Activated CD4-positive, alpha-beta T cell treated with anti-CD3 and anti-CD28 coated beads, Interleukin-2, Interleukin-6, amounts not matched to agents 100 ng/mL and 50 ng/mL, durations not matched to agents 16 hours and 8 hours (primary cell): ENCODE data around the gene TRAPPC12.
"Not testable (repeated sequence)": the region's sequence is repeated elsewhere in the genome, so short reads cannot be mapped to it uniquely, and the experiment has no call there.

ENCODE experiments used
- DNase-seq: peaks from one replicate; pipeline ENCODE4 v3.0.0-alpha.2; 2020

Gene TRAPPC12

DNA sequence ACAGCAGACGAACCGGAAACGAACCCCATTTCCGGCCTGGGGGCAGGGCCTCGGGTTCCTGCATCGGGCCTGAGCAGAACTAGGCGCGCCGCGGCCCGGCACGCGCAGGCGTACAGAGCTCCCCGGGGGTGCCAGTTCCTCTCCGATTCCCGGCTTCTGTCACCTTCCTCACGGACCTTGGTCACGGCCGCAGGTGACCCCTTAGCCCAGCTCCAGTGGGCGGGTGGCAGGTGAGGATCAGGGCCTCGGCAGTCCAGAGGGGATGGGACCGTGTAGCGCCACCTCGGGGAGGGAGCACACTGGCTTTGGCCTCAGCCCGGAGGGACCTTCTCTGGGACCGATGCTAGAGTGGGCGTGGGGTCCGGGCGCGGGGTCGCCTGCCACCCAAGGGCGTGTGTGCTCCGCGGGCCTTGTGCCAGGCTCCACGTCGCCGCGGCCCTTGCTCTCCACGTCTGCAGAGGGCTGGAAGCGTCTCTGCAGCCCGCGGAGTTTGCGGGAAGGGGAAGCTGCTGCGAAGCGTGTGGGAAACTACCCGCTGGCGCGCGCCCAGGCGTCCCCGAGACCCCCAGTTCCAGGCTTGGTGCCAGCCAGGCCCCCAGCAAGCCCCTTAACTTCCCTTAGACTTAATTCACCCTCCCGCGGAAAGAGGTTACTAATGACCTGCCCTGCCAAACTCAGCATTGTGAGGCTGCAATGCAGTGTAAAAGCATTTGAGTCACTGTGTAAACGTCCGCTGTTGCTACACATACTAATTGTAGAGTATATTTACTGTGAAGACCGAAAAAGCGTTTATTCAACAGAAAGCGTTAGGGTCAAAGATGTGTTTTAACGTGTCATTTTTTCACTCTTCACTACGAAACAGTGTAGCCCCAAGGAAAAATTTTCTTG lies at the start of gene TRAPPC12:
Gene TRAPPC12, plus strand, starts transcription at position 48 of the 888 bp plus-strand sequence. CDS start 7,930 bp downstream, outside the sequence.
- peak; percentile 96 for DNase-seq

DNA sequence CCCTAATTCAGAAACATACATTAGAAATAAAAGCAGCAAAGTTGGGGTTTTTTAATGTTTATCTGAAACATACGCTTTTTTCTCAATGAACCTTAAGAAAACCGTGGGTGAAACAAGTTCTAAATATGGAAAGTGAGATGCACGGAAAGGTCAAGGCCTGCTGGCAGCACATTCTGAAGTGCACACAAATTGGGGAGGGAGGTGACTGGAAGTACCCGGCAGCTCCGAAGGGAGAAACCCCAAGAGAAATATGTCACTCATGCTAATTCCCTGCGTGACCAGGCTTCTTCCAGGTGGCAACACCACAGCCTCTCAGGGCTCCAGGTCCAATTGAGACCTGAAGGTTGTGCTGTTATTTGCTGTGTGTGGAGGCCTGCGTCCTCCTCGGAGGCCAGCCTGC lies 47.4 kb upstream of the TRAPPC12 start:
- no peak for DNase-seq

DNA sequence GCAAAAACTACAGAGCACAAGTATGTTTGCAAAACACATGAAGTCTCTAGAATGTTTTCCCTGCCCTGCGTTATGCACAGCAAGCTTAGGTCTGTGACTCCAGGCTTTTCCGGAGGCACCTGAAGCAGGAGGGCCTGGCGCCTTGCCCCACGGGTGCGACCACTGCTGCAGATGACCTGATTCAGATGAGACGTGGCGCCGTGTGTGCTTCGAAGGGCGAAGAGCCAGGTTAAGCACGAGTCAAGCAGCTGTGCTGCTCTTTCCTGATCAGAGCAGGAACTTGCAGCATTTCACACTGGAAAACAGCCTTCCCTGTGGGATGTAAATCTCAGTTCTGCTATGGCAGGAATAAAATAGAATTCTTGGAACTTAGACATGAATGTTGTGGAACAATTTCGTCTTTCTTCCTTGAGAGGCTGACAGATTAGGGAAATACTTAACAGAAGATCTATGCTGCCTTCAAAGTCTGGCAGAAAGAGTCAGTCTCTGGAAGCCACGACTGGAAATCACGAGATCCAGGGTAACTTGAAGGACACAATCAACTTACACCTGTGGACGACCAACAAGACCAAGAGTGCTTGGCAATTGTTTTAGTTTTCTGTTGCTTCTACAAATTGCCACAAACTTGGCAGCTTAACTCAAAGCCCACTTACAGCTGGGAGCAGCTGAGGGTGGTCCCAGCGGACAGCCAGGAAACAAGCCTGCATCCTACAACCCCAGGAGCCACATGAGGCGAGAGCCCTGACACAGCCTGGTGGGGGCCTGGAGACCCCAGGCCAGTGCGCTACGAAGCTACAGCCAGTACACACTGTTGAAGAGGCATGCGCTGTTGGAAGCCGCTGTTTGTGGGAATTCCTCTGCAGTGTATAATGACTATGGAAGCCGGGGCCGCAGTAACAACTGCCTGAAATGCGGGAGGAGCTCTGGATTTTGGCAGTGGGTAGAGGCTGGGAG lies 44.8 kb upstream of the TRAPPC12 start:
- no peak for DNase-seq

DNA sequence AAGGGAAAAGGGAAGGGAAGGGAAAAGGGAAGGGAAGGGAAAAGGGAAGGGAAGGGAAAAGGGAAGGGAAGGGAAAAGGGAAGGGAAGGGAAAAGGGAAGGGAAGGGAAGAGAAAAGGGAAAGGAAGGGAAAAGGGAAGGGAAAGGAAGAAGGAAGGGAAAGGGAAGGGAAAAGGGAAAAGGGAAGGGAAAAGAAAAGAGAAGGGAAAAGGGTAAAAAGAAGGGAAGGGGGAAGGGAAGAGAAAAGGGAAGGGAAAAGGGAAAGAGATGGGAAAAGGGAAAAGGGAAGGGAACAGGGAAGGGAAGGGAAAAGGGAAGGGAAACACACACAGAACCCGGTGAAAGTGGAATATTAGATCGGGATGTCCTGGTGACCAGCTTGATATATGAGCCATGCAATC lies 42.6 kb upstream of the TRAPPC12 start:
- no peak for DNase-seq

DNA sequence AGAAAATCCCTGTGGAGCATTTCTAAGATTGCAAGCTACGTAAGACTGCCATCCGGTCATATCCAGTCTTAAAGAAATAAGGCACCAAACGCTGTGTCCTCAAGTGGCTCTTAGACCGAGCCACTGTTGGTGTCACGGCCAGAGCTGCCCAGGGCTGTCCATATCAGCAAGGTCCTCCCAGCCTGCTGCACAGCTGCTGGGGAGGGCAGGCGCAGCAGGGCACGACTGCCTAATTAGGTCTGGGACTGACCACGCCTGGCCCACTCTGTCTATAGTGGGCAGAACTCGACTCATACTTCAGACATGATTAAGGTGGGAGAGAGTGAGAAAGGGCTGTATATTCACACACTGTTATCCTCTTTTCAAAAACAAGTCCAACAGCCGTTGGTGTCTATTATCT lies 41.2 kb upstream of the TRAPPC12 start:
- DNase-seq: no peak

DNA sequence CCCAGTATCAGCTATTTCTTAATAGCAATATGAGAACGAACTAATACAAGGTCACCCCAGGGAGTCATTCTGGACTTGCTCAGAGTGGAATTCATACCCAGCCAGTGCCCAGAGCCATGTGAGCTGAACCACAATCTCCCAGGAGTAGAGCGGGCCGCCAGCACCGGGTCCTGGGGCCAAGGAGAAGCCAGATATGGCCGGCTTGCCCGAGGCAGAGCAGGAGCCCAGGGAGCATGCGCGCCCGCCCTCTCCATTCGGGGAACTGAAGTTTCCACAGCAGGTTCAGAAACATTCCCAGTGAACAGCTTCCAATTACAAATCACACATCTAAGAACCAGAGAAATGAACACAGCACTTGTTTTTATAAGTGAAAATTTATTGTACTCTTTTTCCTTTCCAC lies 39.4 kb upstream of the TRAPPC12 start:
- DNase-seq: no peak

DNA sequence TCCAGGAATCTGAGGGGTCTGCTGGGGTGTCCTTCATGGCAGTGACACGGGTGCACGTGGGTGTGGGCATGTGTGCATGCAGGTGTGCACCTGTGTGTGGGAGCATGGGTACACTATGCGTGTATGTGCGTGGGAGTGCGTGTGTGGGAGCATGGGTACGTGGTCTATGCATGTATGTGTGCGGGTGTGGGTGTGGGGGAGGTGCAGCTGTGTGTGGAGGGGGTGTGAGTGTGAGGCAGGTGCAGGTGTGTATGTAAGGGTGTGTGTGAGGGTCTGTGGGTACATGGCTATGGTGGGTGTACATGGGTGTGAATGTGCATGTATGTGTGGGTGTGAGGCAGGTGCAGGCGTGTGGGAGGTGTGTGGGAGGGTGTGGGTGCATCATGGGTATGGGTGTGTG lies 38.2 kb upstream of the TRAPPC12 start:
- no peak for DNase-seq

DNA sequence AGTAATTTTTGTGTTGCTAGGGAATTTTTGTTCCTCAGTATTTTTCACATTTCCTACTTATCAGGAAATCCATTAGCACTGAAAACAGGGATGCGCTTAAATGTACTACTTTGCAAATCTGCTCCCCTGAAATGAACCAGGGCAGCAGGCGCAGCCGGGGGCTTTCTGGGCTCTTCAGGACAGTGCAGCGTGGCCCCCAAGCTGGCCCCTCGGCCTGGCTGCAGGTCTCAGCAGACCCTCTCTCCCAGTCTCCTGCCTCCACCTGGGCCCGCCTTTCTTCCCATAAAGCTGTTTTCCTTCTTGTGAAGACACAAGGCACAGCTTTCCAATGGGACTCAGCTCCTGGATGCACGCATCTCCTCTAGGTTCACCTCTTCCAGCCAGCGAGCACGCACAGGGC lies 37.2 kb upstream of the TRAPPC12 start:
- DNase-seq: no peak

DNA sequence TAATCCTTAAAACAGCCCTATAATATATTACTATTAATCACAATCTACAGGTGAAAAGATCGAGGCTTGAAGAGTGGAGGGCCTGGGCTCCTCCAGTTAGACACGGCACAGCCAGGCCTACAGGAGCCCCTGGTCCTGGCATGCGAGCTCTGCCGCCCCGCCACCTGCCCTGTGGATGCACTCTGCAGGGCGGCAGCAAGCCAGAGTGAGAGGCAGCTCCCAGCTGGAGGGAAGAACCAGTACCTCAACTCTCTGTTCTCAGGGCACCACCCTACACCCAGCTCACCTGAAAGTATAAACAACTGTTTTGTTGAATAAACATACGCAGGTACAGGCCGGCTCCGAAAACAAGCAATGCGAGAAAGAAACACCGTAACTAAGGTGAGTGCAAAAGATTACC lies 36.5 kb upstream of the TRAPPC12 start:
- no peak for DNase-seq

DNA sequence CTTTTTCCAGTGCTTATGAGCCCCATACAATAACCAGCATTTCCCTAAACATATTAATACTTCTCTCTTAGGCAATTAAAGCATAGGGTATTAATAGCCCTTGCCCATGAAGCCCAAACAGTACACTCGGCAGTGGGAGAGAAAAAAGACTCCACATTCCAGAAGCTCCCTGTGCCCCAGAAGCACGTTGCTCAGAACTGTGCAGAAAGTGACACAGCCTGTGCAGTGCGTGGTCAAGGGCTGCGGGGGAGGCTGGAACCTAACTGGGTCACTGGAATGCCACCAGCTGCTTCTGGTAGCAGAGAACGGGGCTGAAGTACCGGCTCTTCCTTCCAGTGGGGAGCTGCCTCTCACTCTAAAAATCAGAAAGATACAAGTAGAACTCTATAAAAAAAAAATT lies 34.6 kb upstream of the TRAPPC12 start:
- DNase-seq: no peak

DNA sequence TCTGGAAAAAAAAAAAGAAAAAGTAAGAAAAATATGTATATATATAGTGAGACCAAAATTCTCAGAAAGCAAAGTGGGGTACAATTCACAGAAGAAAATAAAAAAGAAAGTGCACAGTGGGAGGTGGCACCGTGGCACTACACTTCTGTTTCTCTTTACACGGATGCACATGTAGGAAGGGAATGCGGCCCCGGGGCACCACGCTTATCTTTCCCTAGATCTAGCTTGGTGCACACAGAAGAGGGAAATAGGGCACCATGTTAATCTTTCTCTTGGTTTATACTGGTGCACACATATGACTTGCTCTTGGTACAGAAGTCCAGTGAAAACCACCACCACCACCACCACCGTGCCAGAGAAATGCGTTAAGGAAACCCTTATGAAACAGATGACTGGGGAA lies 33.9 kb upstream of the TRAPPC12 start:
- DNase-seq: no peak

DNA sequence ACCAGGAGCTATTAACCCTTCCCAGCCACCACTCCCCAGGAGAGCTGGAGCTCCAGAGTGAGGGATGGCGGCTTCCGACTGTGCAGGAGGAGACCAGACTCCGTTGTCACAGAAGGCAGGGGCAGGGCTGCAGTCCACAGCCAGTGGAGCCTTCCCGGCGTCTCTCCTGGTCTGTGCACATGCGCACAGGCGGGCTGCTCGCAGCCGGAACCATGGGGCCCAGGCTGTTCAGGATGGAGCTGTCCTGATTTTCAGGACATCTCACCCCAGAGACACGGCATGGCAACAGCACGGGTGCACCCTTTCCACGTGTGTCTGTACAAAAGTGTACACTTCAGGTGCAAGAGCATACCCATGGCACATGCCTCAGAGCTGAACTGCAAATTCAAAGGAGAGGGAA lies 30.7 kb upstream of the TRAPPC12 start:
- no peak for DNase-seq

DNA sequence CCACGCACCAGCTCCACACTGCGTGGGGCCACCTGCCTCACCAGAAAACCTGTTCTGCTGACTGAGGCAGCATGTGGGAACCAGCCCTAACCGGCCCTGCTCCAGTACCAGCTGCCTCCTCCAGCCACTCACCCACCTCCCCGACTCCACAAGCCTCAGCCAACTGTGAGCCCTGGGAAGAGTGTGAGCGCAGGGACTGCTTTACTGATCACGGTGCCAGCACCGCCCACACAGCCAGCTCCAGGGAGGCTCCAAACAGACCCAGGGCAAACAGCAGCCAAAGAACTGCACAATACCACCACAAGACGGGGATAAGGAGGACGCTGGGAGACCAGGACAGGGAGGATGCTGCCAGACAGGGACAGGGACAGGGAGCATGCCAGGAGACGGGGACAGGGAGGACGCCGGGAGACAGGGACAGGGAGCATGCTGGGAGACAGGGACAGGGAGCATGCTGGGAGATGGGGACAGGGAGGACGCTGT lies 30.2 kb upstream of the TRAPPC12 start:
- no peak for DNase-seq

DNA sequence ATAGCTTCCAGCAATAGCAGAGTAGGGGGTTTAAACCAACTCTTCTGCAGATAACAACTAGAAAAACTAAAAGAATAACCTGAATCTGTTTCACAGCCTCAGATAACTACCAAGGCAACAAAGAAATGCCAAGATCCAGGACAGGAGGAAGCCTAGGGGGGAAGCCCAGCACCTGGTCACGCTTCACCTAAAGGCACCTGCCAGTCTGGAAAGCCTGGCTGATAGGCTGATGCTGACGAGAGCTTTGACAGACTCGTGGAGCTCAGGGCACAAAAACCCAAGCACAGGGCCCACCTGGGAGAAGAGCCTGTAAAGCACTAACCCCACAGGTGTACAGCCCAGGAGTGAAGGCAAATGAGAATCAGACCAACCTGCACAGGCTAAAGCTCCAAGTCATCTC lies 24.5 kb upstream of the TRAPPC12 start:
- DNase-seq: no peak

DNA sequence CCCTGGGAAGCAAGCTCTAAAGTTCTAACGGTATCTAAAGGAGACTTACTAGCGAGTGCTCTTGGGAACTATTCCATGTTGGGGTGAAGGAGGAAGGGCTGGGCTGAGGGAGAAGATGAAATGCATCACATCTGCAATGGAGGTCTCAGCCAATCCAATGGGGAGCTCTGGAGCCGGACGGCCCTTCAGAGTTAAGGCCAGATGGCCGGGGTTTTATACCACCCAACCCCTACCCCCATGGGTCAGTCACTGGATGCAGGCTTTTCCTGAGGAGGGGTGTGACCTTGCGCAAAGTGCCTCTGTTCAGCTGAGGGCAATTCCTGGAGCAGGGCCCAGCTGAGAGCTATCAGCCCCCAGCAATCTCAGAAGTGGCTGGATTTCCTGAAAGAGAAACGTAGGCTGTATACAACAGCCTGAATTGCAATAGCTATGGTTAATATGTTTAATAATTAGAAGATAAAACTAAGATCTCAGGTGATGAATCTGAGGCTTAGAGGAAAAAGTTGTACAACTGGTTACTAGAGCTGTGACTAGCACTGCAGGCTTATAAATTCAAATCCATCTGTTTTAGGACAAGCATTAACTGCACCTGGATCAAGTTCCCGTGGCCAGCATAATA lies 23.4 kb upstream of the TRAPPC12 start:
- DNase-seq: no peak

DNA sequence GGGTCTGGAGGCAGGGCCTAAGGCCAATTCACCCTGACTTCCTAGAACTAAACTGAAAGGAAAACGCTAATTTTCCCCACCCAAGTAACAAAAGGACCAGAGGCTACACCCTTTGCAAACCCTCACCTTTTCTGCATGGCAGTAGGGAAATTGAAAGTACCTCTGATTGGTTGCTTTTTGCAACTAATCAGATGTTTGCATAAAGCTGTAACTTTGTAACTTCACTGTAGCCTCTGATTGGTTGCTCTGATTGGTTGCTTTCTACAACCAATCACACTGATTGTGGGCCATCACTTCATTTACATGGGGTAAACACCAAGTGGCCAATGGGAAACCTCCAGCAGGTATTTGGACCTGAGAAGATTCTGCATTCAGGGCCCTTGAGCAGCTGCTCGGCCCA lies 22.7 kb upstream of the TRAPPC12 start:
- DNase-seq: no peak

DNA sequence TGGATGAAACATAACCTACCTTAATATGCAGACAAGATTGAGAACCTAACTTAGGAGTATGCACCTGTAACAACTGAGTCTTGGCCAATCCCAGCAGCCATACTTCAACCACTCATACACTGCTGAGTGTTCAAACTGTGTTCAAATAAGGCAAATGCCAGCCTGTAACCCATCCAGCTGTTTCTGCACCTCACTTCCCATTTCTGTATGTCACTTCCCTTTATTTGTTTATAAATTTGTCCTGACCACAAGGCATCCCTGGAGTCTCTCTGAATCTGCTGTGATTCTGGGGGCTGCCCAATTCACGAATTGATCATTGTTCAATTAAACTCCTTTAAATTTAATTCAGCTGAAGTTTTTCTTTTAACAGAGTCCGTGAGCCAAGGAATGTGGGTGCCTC lies 22.0 kb upstream of the TRAPPC12 start:
- not testable (repeated sequence) for DNase-seq

DNA sequence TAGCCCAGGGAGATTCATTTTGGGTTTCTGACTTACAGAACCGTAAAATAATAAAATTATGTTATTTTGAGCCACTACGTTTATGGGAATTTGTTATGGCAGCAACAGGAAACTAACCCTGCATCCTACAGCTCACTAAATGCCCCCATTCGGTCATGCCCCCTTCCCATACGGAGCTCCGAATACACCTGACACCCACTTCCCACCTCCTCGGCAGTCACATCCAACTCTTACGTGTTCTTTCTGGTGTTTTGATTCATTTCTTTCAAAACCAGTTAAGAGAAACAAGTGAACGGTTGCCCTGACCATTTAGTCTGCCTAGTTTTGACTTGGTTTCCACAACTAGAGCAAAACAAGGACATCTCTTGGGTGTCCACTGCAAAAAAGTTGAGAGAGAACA lies 21.6 kb upstream of the TRAPPC12 start:
- no peak for DNase-seq

DNA sequence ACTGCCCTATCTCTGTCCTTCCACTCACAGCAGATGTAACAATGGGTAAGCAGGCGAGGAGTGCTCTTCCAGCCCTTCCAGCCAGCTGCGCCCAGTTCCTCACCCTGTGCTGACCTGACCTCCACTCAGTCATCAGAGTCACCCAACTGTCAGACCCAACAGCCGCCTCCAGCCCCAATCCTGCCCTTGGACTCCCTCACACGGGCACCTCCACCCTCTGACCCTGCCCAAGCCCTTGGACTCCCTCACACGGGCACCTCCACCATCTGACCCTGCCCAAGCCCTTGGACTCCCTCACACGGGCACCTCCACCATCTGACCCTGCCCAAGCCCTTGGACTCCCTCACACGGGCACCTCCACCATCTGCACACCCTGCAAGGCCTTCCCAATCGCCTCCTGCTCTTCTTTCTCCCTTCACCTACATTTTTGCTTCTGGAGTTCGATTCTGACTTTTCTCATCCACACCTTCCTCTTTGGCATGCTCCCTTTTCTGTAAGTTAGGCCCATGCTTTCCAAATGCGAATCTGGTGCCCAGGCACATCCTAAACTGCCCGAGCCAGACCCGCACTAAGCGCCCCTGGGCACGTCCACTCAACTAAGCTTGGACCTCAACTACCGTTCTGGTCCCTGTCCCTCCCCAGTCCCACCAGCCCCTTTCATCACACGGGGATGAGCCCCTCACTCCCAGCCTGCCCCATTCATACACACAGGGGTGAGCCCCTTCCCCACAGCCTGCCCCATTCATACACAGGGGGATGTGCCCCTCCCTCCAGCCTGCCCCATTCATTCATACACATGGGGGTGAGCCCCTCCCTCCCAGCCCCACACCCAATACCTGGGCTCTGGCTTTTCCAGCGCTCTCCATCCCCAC lies 17.7 kb upstream of the TRAPPC12 start:
- DNase-seq: no peak

DNA sequence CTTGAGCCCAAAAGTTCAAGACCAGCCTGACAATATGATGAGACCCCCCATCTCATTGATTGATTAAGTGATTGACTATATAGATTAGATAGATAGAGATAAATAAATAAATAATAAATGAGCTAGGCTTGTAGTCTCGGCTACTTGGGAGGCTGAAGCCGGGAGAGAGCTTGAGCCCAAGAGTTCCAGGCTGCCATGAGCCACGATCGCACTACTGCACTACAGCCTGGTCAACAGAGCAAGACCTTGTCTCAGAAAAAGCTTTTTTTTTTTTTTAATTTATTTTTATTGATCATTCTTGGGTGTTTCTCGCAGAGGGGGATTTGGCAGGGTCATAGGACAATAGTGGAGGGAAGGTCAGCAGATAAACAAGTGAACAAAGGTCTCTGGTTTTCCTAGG lies 14.3 kb upstream of the TRAPPC12 start:
- DNase-seq: no peak

DNA sequence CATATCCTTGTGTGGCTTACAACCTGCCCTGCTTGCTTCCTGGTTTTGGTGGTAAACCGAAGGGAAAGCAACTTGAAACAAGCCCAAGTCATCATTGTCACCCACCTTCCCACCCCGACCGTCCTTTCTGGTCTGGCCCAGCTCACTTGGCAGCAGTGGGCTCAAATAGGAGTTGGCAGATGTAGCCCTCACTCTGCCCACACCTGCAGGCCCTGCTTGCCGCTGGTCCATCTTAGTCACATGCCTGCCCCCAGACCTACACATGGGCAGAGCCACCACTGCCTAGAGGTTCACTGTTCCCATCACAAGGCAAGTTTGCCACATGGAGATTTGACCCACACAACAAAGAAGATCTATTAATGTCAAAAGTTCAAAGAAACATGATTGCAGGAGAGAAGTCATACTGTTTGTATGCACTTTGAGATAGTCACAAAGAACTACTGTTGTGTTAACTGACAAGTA lies 11.2 kb upstream of the TRAPPC12 start:
- no peak for DNase-seq
